Activated T-cell treated with anti-CD3 and anti-CD28 coated beads for 48 hours (primary cell): Measurements from ENCODE around the gene ERCC8.

Source experiments
- DNase-seq: peaks from one replicate; pipeline ENCODE4 v3.0.0-alpha.2; 2020; ENCODE audit warnings: low read depth

The ERCC8 gene

DNA sequence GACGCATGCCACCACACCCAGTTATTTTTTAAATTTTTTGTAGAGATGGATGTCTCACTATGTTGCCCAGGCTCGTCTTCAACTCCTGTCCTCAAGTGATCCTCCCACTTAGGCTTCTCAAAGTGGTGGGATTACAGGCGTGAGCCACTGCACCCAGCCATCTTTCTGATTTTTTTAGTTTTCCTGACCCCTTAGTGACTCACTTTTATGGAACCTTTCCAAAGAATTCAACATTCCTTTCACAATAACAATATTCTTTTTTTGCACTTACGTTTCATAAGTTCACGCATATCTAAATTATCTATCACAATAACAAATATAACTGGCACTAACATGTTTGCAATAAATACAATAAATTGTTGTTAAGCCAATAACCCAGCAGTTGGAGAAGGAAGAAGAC lies 109.3 kb downstream of the ERCC8 start:
- DNase-seq, result no peak

DNA sequence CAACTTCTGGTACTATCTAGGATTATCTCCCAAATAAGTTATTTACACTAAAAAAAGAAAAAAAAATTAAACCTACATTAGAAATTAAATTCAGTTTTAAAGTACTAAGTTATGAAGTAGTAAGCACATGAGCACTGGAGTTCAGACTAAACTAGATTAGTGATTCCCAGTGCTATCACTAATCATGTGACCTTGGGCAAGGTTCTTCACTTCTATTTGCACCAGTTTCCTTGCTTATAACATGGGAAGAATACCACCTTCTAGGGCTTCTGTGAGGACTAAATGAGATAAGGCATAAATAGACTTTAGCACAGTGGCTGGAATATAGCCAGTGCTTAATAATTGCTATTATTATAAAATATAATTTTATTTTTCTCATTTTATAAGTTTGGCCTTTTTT lies 111.3 kb downstream of the ERCC8 start:
- no peak for DNase-seq

DNA sequence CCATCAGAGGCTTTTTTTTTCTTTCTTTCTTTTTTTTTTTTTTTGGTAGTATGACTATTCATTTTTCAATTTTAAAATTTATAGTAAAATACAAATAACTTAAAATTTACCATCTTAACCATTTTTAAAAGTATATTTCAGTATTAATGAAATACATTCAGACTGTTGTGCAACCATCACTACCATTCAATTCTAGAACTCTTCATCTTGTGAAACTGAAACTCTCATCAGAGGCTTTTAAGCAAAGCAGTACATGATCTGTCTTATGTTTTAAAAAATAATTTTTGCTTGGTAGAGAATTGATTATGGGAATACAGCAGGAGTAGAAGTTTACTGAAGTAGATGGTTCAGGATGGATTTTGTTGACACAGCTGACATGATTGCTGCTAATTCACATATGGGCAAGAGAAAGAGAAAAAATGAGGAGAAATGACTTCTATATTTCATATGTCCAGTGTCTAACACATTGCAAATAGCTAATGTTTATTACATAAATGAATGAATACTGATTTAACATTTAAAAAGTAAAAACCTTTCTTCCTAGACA lies 114.2 kb downstream of the ERCC8 start:
- no peak for DNase-seq

DNA sequence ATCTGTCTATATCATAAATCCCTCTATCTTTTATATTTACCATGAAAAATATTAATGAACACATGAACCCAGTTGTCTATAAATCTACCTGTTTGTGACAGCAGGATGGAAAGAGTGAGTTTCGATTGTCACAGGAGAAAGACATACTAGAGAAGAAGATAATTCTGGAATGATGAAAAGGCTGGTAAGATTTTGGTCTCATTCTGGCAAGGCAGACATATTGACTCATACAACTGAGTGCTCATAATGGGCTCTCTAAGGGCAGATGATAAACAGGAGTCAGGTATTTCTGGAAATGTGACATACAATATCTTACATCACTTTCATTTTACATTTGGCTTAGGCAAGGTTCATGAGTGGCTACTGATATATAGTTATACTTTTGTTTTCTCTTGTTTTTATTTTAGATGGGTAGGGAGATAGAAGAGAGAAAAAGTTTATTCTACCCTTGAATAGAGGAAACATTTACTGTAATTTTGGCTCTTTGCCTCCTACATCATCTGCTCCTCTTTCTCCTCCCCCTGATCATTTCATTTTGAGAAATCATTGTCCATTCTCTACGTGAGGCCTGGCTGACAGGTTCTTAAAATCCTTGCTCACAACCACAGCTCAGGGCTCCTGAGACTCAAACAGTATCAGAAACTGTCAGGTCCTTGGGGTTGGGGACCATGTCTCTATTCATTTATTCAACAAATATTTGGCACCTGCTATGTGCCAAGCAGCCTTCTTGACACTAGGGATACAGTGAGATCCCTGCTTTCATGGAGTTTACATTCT lies 115.2 kb downstream of the ERCC8 start:
- no peak for DNase-seq

DNA sequence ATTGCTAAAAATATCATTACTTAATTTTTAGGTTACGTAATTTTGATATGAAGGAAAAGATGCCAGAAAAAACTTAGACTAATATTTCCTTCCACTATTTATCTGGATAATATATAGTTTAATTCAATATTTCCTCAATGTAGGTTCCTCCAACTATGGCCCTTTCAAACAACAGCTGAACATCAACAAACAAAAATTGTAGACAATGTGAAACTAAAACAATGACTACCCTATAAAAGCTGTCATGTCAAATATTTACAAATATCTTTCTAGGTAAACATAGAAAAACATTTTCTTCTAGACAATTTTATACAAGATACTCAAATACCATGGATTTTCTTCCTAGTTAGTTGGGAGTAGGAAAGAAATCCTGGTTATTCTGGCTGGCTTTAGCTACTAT lies 117.7 kb downstream of the ERCC8 start:
- DNase-seq, result no peak

DNA sequence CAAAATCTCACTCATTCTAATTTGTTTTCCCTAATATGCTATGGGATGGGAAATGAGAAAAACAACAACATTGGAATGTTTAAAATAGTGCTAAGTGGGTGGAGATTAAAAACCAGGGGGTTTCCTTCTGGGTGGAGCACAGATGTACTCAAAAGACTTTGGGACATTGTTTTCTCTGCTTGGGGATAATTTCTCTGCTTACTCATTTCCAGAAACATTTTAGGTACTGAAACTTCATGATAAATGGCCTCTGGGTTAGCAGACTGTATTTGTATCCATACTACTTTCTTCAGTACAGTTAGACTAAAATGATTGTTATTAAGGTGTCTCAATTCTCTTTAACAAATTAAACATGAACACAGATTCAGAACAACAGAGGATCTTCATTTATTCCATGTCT lies 118.2 kb downstream of the ERCC8 start:
- DNase-seq, result no peak
